ENCODE data around the gene SARS1. TPM values are rescaled to one million over a fixed set of nuclear protein-coding genes. Genes with fewer than 3 reads are reported as not detected.

SARS1 gene
- polyA plus RNA-seq, 1 of the 3 experiments (the other 2 are of a cell fraction): 98.3 TPM

GRCh38 chr1:109261006-109261405 lies 47.3 kb downstream of the SARS1 start:
- TF ChIP-seq ELF1 (IDR thresholded peaks at IDR 0.05): no peak
- no peak for TF ChIP-seq NRF1 (IDR thresholded peaks at IDR 0.05; ENCODE audit: low read depth, low read length)
- no peak for TF ChIP-seq JUND (IDR thresholded peaks at IDR 0.05)
- no peak for TF ChIP-seq SMC3 (IDR thresholded peaks at IDR 0.05; ENCODE audit: low read depth, low read length)
- TF ChIP-seq TCF12 (IDR thresholded peaks at IDR 0.05): no peak
- no peak for TF ChIP-seq REST (IDR thresholded peaks at IDR 0.05; ENCODE audit: low read depth, low read length)
- peaks cover 0 to 25% of the 10 kb centered on the region in 2 experiments; a peak in 2 of 4 replicates for H3K4me1 ChIP-seq (ENCODE audit: control insufficient read depth in 1 of 2, insufficient read depth in 2 of 2, low read depth in 1 of 2, low read length in 1 of 2)
- no peaks in the 10 kb centered on the region for H3F3A ChIP-seq (replicated peaks; ENCODE audit: insufficient read depth)
- H4K20me1 ChIP-seq (ENCODE audit: insufficient read depth): no peaks in the 10 kb centered on the region
- no peak overlapping the region for H3K9ac ChIP-seq
- H3K9me3 ChIP-seq: no peaks in the 10 kb centered on the region
- no peaks in the 10 kb centered on the region for H3K27me3 ChIP-seq (ENCODE audit: insufficient read depth)
- ChIA-PET CTCF (interaction anchor here (0.6 to 2.1 kb wide), 4 partner anchors 60 to 271 kb away, joined by 3 to 5 read pairs (median 3); no protein-coding TSS in a partner anchor), POLR2A (no interaction called here)
- H3K9me2 ChIP-seq: no peaks in the 10 kb centered on the region
- 95% methylated on average over 12 of the region's 16 CpGs for WGBS (ENCODE audit: low lambda C conversion rate)
- H3K4me2 ChIP-seq: no peak overlapping the region
- H3K27ac ChIP-seq (ENCODE audit: low read depth in 2 of 2, low read length in 1 of 2): no peak overlapping the region
- H3K36me3 ChIP-seq (replicated peaks in 1 of 2; ENCODE audit: control insufficient read depth in 1 of 2, insufficient read depth in 2 of 2, low read length in 1 of 2): peaks cover 0 to 5% of the 10 kb centered on the region in 2 experiments
- DNase-seq: no peak
- H3K4me3 ChIP-seq (ENCODE audit: low read depth in 2 of 2, low read length in 1 of 2): no peak overlapping the region
- no peak overlapping the region for H2AFZ ChIP-seq (ENCODE audit: low read depth)
- no peaks in the 10 kb centered on the region for H3K79me2 ChIP-seq (ENCODE audit: insufficient read depth)

GRCh38 chr1:109261578-109261977 lies 47.9 kb downstream of the SARS1 start:
- CTCF ChIA-PET: interaction anchor here (0.6 to 1.4 kb wide), 2 partner anchors 123 to 271 kb away, joined by 3 read pairs; no protein-coding TSS in a partner anchor

More at GRCh38 chr1:109261578-109261977, 47.9 kb downstream of the SARS1 start:
- Histone ChIP-seq H3K79me2 (ENCODE audit: insufficient read depth) (no peaks in the 10 kb centered on the region), H3K4me2 (no peak overlapping the region), H3K27me3 (ENCODE audit: insufficient read depth) (no peaks in the 10 kb centered on the region), H3K9ac (no peak overlapping the region), H4K20me1 (ENCODE audit: insufficient read depth) (no peaks in the 10 kb centered on the region), H3K4me3 (ENCODE audit: low read depth in 2 of 2, low read length in 1 of 2) (no peak overlapping the region), H2AFZ (ENCODE audit: low read depth) (no peak overlapping the region), H3K9me3 (no peaks in the 10 kb centered on the region), H3K9me2 (no peaks in the 10 kb centered on the region), H3K4me1 (ENCODE audit: control insufficient read depth in 1 of 2, insufficient read depth in 2 of 2, low read depth in 1 of 2, low read length in 1 of 2) (peaks cover 0 to 22% of the 10 kb centered on the region in 2 experiments; a peak in 2 of 4 replicates), H3K27ac (ENCODE audit: low read depth in 2 of 2, low read length in 1 of 2) (no peak overlapping the region), H3K36me3 (replicated peaks in 1 of 2; ENCODE audit: control insufficient read depth in 1 of 2, insufficient read depth in 2 of 2, low read length in 1 of 2) (peaks cover 0 to 5% of the 10 kb centered on the region in 2 experiments), H3F3A (replicated peaks; ENCODE audit: insufficient read depth) (no peaks in the 10 kb centered on the region)
- WGBS (ENCODE audit: low lambda C conversion rate): 93% methylated on average over 5 of the region's 6 CpGs
- TF ChIP-seq TCF12 (IDR thresholded peaks at IDR 0.05) (no peak), ELF1 (IDR thresholded peaks at IDR 0.05) (no peak)
- TF ChIP-seq, protein P1, sequence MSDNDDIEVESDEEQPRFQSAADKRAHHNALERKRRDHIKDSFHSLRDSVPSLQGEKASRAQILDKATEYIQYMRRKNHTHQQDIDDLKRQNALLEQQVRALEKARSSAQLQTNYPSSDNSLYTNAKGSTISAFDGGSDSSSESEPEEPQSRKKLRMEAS (IDR thresholded peaks at IDR 0.05; ENCODE audit: low read depth): no peak
- no peak for DNase-seq
- POLR2A ChIA-PET: no interaction called here
